Frontal cortex (tissue), 4 donors: ENCODE results near the gene LDLRAD2. TPM values are rescaled to one million over a fixed set of nuclear protein-coding genes. Genes with fewer than 3 reads are reported as not detected.

Experiments used
- DNase-seq, 2 donors: peaks; one replicate each; pipeline ENCODE4 v3.0.0; 2012; ENCODE audit warnings: low spot score in 2 of 2
- FAIRE-seq: peaks from 2 replicates; lab custom pipeline; 2012; peaks lifted over from hg19 to GRCh38; lab: Jason Lieb, UNC
- total RNA-seq: library from RNA; depleted of rRNA; stranded (reverse); fragments of >200 nt; gene quantifications from one replicate; pipeline ENCODE4 v1.2.3, GENCODE V29; 2014
- donor health status: control.
- donor health status: control.
- donor health status: control.

Gene LDLRAD2
- total RNA-seq, 1 donor from 2014 or later, result not detected

DNA sequence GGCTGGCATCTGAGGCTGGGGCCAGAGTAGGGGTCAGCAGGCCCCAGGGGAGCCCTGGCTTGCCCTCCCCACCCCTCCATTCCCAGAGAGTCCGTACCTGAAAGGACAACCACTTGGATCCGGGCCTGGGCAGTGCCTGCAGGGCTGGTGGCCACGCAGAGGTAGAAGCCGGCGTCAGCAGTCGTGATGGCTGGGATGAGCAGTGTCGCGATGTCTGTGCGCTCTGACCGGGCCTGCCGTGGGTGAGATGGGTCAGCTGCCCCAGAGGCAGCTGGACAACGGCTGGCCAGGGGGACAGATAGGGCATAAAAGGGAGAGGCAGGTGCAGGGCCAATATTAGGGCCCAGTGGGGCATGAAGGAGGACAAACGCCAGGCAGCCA lies 42.7 kb downstream of the LDLRAD2 start:
- DNase-seq, result no peak
- FAIRE-seq, result no peak

DNA sequence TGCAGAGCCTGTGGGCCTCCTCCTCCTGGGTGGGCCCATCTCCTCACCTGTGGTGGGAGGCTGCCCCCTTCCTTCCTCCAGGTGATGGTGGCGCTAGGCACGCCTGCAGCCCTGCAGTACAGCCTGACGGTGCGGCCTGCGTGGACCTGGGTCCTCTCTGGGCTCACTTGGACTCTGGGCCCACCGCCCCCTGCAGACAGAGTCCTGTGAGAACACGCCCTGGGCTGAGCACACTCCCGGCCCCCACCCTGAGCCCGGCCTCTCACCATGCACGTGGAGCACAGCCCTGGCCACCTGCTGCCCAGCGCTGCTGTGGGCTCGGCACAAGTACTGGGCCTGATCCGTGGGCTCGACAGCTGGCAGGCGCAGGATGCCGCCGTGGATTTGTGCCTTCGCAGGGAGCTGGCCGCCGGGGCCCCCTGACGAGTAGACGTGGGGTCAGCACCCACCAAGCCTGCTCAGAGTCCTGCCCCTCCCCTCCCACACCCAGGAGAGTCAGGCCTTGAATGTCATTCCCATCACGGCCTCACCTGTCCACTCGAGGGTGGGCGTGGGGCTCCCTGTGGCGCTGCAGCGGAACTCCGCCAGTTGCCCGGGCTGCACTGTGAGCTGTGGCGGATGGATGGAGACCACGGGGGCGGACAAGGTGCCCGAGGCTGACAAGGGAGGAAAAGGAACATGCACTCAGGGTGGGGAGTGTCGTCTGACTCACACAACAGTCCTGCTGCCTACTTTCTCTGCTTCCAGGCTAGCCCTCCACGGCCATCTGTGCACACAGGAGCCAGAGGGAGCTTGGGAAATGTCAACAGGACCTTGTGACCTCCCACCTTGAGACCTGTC lies 43.4 kb downstream of the LDLRAD2 start:
- DNase-seq, result no peak
- no peak for FAIRE-seq

DNA sequence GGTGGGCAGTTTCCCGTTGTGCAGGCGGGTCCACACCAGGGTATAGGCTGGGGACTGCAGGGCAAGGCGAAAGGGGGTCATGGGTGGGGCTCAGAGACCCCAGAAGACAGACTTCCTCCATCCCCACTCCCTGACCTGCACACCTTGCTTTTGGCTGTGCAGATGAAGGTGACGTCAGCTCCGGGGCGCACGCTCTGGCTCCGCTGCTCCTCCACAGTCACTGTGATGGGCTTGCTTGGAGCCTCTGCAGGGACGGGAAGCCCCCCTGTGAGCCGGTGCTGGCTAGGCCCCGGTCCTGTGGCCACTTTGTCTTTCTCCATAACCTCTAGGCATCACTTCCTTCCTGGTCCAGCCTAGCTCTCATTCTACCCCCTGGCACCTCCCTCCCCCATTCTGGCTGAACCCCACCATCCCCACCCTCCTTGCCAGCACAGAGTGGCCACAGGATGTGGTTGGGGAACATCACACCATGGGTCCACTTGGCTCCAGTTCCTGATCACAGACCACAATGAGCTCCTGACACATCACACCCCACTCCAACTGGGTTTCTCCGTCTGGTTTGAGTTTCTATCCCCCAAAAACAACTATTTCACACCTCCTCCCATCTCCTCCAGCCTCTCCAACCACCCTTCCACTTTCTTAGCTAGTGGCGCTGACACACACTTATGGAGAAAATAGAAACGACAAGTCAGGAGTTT lies 45.2 kb downstream of the LDLRAD2 start:
- FAIRE-seq (no peak), DNase-seq (no peak)

DNA sequence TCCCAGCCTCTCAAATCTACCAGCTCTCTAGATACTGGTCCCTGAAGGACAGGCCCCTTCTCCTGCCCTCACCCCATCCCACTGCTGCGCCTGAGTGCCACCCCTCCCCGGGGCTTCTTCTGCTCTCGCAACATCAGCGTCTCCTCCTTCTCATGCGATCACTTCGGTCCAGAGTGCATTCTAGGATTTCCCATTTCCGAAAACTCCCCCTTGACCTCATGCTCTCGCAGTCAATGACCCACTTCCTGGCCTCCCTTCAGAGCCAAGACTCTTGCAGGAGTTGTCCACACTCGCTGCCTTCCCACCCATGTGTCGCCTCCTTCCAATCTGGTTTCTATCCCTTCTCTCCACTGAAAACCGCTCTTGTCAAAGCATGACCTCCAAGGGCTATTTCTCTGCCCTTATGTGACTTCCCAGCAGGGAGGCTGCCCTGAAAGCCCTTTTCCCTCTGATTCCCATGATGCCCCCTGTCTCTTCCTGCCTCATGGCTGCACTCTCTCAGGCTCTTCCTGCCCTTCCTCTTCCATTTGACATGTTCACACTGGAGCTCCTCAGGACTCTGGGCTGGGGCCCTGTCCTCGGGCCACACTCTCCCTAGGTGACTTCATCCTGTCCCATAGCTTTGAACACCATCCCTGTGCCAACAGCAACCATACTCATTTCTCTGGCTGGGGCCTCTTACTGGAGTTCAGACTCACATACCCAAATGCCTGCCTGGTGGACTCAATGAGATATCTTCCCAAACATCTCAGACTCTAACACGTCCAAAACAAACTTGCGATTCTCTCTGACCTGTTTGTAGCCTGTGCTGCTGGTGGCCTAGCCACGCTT lies 46.0 kb downstream of the LDLRAD2 start:
- no peak for FAIRE-seq

DNA sequence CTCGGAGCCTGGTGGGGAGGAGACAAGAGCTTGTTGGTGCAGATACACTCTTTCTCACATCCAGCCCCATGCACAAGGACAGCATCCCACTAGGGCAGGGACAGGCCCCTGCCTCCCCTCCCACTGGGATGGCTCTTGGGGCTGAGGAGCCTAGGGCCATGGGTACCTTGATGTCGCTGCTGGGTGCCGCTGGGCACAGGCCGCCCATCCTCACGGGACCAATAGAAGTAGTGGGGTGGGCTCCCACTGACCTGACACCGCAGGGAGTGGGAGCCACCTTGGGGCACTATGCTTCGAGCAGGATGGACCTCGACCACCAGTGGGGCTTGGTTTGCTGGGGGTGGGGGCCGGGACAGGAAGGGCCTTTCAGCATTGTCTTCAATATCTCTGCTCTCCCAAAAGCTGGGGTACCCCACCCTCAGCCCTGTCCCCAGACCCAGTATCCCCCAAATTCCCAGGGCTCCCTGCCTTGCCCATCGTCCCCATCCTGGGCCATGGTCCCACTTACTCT lies 47.7 kb downstream of the LDLRAD2 start:
- FAIRE-seq (no peak), DNase-seq (no peak)

More for the DNA sequence above, 46.0 kb downstream of the LDLRAD2 start:
- DNase-seq, result no peak

DNA sequence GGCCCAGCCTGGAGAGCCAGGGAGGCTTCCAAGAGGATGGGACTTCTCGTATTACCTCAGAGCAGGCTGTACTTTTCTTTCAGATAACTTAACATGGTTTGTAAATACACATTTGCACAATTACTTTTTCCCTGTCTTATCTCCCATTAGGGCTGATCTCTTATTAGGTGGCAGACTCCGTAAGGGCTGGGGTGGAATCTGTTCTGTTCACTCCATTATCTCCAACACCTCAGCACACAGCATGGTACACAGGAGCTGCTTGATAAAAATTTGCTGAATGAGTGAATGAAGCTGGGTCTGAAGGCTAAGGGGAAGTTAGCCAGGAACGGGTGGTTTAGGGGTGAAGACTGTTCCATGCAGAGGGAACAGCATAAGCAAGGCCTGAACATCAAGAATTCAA lies 48.9 kb downstream of the LDLRAD2 start:
- no peak for FAIRE-seq
- no peak for DNase-seq

DNA sequence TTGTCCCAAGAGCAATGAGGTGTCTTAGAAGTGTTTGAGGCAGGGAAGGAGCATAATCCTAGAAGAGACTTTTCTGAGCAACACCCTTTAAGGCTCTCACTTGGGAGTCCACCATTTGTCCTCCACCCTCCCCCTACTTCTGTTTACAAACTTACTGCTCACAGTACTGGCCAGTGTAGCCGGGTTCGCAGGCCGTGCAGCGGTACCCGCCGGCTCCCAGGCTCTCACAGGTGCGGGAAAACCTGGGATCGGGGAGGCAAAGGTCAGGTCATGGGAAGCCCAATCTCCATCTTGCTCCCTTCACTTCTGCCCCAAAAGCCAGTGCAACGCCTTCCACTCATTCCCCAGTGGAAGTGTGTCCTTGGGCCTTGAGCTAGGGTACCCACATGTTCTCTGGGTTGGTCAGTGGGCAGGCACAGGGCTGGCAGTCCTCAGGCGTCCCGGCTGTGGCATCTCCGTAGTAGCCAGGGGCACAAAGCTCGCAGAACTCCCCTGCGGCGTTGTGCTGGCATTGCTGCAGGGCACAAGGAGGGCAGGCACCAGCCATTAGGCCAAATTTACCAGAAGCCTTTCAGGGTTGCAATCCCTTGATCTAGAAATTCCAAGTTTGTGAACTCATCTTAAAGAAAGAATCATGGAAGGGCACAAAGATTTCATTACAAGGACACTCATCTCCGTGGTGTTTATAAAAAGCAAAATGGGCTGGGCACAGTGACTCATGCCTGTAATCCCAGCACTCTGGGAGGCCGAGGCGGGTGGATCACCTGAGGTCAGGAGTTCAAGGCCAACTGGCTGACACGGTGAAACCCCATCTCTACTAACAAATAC lies 49.8 kb downstream of the LDLRAD2 start:
- DNase-seq (no peak), FAIRE-seq (no peak)

DNA sequence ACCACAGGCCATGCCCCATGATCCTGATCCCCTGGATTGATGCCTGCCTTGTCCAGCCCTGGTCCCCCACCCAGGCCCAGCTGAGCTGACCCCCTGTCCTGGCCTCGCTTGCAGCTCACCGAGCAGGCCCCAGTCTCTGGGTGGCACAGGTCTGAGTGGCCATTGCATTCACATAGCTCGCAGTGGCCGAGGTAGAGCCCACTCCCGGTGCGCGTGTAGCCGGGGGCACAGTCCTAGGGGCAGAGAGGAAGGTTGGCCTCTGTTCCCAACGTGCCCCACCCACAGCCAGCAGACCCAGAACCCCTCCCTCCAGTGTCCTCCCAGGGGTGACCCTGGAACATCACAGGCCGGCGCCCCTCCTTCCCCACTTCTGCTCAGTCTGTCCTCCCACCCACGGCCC lies 51.9 kb downstream of the LDLRAD2 start:
- no peak for FAIRE-seq
- no peak for DNase-seq

DNA sequence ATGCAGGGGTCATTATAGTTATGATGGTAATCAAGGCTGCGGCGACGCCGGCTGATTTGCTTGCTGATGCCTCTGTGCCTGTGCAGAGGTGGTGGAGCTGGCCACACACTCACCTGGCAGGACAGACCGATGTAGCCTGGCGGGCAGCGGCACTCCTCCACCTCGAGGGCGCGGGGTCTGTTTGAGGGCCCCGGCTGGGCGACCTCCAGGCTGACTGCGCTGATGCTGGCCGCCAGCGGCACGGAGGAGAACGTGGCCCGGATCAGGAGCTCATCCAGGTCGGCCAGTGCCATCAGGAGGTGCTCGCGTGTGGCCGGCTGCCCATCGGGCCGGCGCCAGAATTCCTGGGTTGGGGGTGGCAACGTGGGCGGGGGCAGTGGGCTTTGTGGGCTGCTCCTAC lies 52.7 kb downstream of the LDLRAD2 start:
- no peak for FAIRE-seq
- no peak for DNase-seq

DNA sequence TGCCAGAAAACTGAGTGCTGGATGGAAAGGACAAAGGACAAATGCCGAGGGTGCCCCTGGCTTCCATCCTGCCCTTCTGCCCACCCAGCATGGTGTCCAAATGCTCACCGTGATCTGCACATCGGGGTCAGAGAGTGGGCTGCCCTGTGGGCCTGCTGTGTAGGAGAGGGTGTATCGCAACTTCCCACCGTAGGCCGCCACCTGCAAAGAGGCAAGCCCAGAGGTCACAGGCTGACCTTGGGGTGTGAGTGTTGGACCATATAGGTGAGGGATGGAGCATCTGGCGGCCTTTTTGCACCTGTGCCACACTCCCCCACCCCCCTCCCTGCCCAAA lies 53.5 kb downstream of the LDLRAD2 start:
- FAIRE-seq (no peak), DNase-seq (no peak)

DNA sequence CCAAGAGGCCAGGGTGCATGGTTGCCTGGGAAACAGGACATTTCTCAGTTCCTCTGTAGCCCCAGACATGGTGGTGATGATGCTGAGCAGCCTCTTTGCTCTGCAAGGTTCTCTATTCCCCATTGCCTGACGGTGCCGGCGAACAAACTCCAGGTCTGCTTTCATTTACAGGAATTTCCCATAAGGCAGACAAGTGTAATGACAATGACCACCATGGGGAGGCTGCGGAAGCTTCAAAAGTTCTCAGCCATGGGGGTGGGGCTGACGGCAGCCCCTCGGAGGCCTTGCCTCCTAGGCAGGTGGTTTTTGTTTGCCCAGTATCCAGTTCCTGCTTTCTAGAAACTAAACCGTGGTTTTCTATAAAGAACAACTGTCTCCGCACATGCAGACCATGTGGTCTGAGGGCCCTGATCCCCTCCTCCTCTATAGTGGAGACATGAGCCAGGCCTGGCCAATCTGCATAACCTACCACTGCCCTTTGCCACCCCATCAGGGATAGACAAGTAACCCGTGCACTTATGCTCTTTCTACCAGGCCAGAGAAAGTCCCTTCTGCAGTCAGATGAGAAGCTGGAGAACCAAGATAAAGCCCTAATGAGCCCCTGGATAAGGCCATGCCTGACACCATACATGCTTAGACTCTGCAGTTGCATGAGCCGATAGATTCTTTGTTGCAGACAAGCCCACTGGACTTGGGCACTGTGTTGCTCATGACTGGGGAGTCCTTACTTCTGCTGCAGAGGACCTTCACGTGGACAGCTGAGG lies 54.1 kb downstream of the LDLRAD2 start:
- no peak for DNase-seq
- no peak for FAIRE-seq

DNA sequence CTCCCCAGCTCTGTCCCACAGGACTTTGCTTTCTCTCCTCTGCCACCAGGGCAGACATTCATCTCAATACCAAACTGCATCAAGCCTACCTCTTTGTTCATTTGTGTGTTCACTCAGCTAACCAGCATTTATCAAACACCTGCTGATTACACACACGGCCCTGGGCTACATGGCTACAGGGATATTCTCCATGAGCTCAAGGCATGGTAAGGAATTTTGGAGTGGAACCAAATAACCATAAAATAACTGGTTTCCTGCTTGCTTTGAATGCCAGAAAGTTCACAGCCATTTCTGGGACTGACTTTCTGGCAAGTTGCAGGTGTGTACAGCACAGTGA lies 54.6 kb downstream of the LDLRAD2 start:
- FAIRE-seq, result no peak
- no peak for DNase-seq

DNA sequence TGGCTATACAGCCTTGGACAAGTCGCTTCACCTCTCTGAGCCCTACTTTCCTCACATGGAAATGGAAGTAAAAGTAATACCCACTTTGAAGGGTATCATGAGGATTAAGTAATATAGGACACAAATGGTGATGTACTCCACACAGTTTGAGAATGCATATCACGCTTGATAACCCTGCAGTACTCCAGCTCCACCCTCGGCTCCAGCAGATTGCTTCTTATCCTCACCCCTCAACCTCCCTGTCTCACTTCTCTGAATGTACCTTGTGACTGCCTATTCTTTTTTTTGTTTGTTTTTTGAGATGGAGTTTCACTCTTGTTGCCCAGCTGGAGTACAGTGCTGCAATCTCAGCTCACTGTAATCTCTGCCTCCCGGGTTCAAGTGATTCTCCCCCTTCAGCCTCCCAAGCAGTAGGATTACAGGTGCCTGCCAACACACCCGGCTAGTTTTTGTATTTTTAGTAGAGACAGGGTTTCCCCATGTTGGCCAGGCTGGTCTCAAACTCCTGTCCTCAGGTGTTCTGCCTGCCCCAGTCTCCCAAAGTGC lies 55.5 kb downstream of the LDLRAD2 start:
- FAIRE-seq (no peak), DNase-seq (no peak)

DNA sequence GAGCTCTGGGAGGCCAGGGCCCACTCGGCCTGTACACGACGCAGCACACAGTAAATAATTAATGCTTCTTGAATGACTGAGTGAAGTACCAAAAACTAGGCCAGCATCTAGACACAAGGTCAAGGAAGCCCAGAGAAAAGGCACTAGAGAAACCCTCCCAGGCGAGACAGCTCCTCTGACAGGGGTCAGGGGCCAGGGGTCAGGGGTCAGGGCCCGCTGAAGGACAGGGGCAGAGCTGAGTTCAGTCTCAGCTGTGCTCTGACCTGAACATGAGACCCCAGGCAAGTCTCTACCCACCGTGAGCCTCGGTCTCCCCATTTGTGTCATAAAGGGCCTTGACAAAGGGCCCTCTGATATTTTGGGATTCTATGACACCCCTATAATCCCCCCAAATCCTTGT lies 56.4 kb downstream of the LDLRAD2 start:
- DNase-seq, result no peak
- FAIRE-seq, result no peak

DNA sequence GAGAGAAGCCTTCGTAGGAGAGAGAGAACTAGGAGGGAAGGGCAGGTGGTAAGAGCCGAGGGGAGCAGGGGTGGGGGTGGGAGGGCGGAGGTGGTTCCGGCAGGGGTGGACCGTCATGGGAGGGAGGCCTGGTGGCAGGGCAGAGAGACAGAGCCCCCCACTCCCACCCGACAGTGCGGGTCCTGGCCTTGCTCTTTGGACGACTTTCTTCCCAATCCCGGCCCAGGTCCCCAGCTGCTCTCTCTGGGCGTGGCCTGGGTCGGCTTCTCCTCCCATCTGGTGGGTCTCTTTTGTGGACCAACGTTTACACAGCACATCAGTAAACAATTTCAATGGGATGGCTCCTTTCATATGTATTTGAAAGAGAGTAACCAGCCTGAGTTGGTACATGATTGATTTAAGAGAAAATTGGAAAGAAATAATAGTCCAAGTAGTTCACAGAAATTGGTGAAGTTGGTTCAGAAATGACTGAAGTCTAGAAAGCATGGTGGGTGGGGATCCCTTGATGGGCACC lies 56.9 kb downstream of the LDLRAD2 start:
- no peak for DNase-seq
- FAIRE-seq, result no peak

DNA sequence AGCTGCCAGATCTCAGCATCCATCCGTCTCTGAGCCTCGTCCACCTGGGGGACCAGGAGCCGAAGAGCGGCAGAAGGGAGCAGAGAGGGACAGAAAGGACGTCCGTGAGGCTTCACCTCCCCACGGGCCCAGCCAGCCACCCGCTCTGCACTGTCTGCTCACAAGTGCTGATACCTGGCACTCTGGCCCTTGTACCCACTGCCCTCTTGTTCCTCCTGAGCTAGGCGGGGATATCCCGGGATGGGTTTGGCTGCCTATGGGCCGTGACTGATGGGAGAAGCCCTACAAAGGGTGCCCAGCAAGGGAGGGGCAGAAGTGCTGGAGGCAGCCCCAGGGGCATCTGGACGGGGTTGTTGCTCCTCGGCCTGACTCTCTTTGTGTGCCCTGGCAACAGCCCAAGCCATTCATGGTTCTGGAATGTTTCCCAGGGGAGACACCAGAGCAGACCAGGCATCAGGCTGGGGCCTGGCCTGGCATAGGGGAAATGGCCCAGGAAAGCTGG lies 57.6 kb downstream of the LDLRAD2 start:
- DNase-seq (peak; percentile 74 to 80), FAIRE-seq (no peak)

DNA sequence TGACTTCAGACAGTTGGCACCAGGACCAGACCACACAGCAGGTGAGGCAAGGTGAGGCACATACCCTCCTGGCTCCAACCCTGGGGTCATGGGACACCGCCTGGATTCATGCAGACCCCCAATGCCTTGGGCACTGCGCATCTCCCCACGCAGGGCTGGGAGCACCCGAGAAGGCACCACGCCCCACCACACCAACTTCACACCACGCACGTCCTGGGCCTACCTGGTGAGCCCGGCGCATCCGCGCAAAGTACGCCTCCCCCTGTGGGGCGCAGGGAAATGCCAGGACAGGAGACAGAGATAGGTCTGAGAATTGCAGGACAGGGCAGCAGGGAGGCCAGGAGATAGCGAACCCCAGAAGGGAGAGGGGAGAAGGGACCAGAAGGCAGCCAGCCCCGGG lies 58.5 kb downstream of the LDLRAD2 start:
- FAIRE-seq (no peak), DNase-seq (no peak)

DNA sequence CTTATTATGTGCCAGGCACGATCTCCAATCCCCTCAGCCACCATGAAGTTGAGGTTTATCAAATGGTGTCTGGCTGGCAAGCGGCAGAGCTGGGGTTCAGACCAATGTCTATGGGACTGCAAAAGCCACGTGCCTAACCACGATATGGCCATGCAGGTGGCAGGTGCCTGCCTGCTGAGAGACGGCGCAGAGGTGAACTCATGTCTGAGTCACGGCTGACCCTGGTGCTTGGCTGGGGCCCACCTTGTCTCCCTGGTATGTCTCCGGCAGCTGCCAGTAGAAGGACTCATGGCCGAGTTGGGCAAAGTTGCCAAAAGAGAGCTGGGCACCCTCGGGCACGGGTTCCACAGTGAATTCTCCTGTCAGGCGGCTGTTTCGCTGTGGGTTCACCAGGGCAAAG lies 59.9 kb downstream of the LDLRAD2 start:
- DNase-seq, result no peak
- FAIRE-seq, result no peak
